Stimulated activated CD4-positive, alpha-beta T cell treated with anti-CD3 and anti-CD28 coated beads, TNF-alpha, amount 100 ng/mL, for 48 hours (primary cell): ENCODE measurements around the gene RHBDL2.
"Not testable (repeated sequence)": the region's sequence is repeated elsewhere in the genome, so short reads cannot be mapped to it uniquely, and the experiment has no call there.

Experiments used
- DNase-seq, 3 donors: peaks; one replicate each; pipeline ENCODE4 v3.0.0-alpha.2; 2020; ENCODE audit warnings: low read depth in 3 of 3

RHBDL2 gene

GRCh38 chr1:38941527-38942019 is at the start of gene RHBDL2:
TSS of gene RHBDL2 (minus strand) at chr1:38941830. CDS start at chr1:38919212, 22,618 bp downstream.
- no peak for DNase-seq

GRCh38 chr1:38990738-38991637 is 49.4 kb upstream of the RHBDL2 start, which contains the start of gene AKIRIN1:
TSS of gene AKIRIN1 (plus strand) at chr1:38991276. CDS start at chr1:38991381, 105 bp downstream.
- DNase-seq = peak; percentile 96 to 98 (median 97)

GRCh38 chr1:38990386-38990737 is 48.7 kb upstream of the RHBDL2 start:
- no peak for DNase-seq

GRCh38 chr1:38989979-38990378 is 48.3 kb upstream of the RHBDL2 start:
- no peak for DNase-seq

- not testable (repeated sequence) for DNase-seq
These were observed 37.8 kb upstream of the RHBDL2 start for GRCh38 chr1:38979380-38979779.

GRCh38 chr1:38978245-38978542 is 36.6 kb upstream of the RHBDL2 start:
- not testable (repeated sequence) for DNase-seq

- not testable (repeated sequence) for DNase-seq
These were observed 36.0 kb upstream of the RHBDL2 start for GRCh38 chr1:38977399-38978244.

GRCh38 chr1:38973659-38974437 is 32.2 kb upstream of the RHBDL2 start:
- DNase-seq = no peak

GRCh38 chr1:38973145-38973544 is 31.5 kb upstream of the RHBDL2 start:
- not testable (repeated sequence) for DNase-seq

GRCh38 chr1:38964140-38964548 is 22.5 kb upstream of the RHBDL2 start:
- DNase-seq = no peak

- no peak for DNase-seq
These were observed 20.9 kb upstream of the RHBDL2 start for GRCh38 chr1:38962560-38962959.

- no peak for DNase-seq
These were observed 20.5 kb upstream of the RHBDL2 start for GRCh38 chr1:38962113-38962512.

GRCh38 chr1:38958967-38959366 is 17.3 kb upstream of the RHBDL2 start:
- no peak for DNase-seq

- no peak for DNase-seq
These were observed 11.8 kb upstream of the RHBDL2 start for GRCh38 chr1:38953433-38953860.

GRCh38 chr1:38950553-38950952 is 8.9 kb upstream of the RHBDL2 start:
- DNase-seq = no peak

- DNase-seq = no peak
These were observed 2.9 kb upstream of the RHBDL2 start for GRCh38 chr1:38944547-38944946.

GRCh38 chr1:38942664-38943428 is 1.2 kb upstream of the RHBDL2 start:
- no peak for DNase-seq

- DNase-seq = no peak
These were observed 537 bp downstream of the RHBDL2 start for GRCh38 chr1:38941093-38941492.

- no peak for DNase-seq
These were observed 1.1 kb downstream of the RHBDL2 start for GRCh38 chr1:38940339-38941047.

- no peak for DNase-seq
These were observed 2.8 kb downstream of the RHBDL2 start for GRCh38 chr1:38938722-38939260.
